Panc1 (cell line): Measurements from ENCODE around the gene DPH3.

ENCODE experiments used
- CTCF ChIP-seq: fragments of 450-650 bp; IDR thresholded peaks from 2 replicates; pipeline ENCODE4 v1.5.1; 2017; ENCODE audit warnings: mild to moderate bottlenecking
- POLR2AphosphoS5 ChIP-seq: IDR thresholded peaks from 2 replicates; pipeline ENCODE4 v1.6.1; 2012; ENCODE audit warnings: mild to moderate bottlenecking, low read depth, low read length, moderate library complexity
- SIN3A ChIP-seq: IDR thresholded peaks from 2 replicates; pipeline ENCODE4 v1.6.1; 2012; ENCODE audit warnings: low read depth, mild to moderate bottlenecking, low read length, moderate library complexity, borderline replicate concordance; ENCODE audit not compliant: insufficient read depth
- TCF7L2 ChIP-seq: IDR thresholded peaks from 2 replicates; pipeline ENCODE4 v1.6.1; 2011; ENCODE audit warnings: mild to moderate bottlenecking, low read depth, low read length, inconsistent platforms

DNA sequence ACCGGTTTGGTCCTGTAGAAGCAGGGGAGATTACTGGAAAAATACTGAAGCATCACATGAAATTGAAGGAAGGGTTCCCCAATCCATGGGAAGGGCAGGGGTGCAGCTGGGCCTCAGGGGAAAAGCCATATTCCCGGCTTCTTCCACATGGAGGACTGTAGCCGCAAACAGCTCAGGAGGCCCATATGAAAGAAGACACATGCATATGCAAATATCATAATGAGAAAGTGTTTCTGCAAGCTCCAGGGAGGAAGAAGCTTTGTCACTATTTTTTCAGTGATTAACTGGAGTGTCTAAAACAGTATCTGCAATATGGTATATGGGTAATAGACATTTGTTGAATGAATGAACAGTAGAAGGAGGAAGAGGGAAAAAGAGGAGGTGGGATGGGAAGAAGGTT, 19.1 kb downstream of the DPH3 start:
- no peak for TF ChIP-seq CTCF
- TF ChIP-seq SIN3A, result no peak
- TF ChIP-seq POLR2AphosphoS5, result no peak
- no peak for TF ChIP-seq TCF7L2
